ENCODE results near the gene STIP1.

The STIP1 gene

DNA sequence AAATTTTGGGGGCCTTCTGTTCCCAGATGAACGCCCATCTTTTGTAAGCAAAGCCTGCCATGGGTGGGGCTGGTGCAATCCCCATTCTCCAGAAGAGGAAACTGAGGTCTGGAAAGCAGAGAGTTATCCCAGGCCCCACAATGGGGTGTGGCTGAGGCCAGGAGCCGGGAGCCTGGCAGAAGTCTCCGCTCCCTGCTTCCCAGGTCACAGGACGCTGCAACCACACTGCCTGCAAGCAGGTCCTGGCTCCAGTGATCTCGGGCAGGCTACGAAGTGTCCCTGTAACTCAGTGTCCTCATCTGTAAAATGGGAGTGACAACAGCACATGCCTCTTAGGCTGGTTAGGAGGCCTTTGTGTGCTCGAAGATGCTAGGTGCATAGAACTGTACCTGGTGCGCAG lies 67.1 kb downstream of the STIP1 start:
- no peak for DNase-seq

GRCh38 chr11:64253481-64253880 lies 67.5 kb downstream of the STIP1 start:
- DNase-seq, result no peak
